Middle frontal gyrus (tissue), 1 donor: Measurements from ENCODE around the gene DLEC1.
"Not testable (repeated sequence)": the region's sequence is repeated elsewhere in the genome, so short reads cannot be mapped to it uniquely, and the experiment has no call there.

Experiments
- DNase-seq: peaks from one replicate; pipeline ENCODE4 v3.0.0-alpha.2; 2015; ENCODE audit warnings: low spot score; ENCODE audit errors: extremely low spot score

Gene DLEC1

DNA sequence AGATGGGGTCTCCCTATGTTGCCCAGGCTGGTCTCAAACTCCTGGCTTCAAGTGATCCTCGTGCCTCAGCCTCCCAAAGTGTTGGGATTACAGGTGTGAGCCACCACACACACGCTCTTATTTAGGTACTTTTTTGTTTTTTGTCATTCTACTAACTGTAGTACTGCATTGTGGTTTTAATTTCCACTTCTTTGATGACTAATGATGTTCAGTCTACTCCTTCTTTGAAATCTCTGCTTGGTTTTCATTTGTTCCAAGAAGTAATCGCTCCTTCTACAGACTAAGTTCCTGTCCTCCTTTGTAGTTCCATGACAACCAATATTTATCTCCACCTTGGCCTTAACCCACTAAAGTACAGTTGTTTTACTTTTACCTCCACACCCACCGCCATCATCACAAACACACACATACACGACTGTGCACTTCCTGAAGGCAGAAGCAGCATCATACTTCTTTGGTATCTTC lies 529 bp upstream of the DLEC1 start:
- no peak for DNase-seq

DNA sequence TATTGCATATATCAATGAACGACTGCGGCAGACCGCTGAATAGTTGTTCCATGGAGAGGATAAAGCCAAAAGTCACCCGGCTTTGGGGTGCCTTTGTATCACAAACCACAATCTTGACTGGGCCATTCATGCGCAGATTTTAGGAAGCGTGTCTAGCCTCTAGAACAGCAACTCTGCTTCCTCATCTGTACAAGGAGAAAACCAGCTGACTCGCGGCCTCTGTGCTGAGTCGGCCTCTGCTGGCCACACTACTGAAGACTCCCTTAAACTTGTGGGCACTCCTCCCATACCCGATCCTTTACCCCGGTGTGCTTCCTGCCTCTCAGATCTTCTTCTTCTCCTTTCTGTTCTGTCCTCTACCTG lies 872 bp downstream of the DLEC1 start:
- DNase-seq: no peak

DNA sequence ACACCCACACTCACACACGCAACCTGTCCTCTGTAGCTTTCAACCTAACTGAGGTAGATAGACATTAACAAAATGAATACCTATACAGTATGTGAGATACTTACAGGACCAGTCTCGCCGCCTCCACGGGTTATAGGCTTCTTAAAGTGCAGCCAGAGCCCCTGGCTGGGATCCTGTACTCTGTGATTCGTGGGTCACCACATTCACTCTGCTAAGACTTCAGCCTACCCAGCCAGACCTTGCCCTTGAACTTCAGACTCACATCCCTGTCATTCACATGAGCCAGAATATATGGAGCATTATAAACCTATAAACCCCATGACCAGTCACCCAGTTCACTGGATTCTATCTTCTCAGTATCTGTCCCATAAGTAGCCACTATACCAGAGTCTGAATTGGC lies 1.4 kb downstream of the DLEC1 start:
- DNase-seq: no peak

DNA sequence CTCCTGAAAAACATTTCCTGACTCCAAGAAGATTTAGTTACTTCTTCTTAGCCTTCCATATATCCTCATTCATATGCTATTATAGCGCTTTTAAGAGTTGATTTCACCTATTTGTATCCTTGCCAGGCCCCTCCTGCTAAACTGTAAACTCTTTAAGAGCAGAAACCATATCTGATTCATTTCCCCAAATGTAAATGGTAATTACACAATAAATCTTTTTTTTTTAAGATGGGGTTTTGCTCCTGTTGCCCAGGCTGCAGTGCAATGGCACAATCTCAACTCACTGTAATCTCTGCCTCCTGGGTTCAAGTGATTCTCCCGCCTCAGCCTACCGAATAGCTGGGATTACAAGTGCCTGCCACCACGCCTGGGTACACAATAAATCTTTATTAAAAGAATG lies 4.5 kb downstream of the DLEC1 start:
- no peak for DNase-seq

DNA sequence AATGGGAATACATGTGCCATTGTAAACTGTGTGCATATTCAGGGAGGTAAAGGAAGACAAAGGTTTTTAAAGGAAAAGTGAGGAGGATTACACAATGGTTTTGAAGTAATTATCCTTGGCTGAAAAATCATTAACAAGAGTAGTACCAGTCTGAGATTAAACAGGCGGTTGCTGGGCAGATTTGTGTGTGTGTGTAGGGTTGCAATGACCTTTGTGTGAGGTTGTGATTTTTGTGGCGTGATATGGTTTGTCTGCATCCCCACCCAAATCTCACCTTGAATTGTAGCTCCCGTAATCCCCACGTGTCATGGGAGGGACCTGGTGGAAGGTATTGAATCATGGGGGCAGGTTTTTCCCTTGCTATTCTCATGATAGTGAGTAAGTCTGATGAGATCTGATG lies 7.0 kb downstream of the DLEC1 start:
- no peak for DNase-seq

DNA sequence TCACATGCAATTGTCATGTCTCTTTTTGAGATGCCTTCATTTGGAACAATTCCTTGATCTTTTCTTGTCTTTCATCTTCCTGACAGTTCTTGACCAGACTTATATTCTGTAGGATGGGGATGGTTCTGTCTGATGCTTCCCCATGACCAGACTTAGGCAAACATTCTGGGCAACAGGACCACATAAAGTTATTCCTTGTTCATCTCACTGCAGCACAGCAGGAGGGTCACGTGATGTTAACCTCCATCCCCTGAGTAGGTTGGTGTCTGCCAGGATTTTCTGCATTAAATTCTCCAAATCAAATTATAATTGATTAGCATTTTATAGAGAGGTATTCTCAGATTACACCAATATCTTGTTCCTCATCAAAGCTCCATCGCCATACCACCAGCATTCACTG lies 7.8 kb downstream of the DLEC1 start:
- no peak for DNase-seq

DNA sequence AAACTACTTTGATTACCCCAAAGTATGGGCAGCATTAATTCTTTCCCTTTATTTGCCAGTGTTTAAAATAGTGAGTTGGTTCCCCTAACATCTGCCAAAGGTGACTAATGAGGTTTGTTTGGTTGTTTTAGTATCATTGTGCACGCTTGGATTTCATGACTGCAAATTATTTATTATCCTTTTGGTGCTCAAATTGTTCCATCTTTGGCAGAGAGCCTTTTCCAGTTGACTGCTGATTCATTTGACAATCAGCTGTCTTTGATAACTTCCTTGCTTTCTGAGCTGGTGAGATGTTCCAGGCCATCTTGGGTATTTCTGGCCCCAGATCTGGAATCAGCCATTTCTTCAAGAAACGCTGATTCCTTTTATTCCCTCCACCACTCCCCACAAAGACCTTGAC lies 8.9 kb downstream of the DLEC1 start:
- no peak for DNase-seq

DNA sequence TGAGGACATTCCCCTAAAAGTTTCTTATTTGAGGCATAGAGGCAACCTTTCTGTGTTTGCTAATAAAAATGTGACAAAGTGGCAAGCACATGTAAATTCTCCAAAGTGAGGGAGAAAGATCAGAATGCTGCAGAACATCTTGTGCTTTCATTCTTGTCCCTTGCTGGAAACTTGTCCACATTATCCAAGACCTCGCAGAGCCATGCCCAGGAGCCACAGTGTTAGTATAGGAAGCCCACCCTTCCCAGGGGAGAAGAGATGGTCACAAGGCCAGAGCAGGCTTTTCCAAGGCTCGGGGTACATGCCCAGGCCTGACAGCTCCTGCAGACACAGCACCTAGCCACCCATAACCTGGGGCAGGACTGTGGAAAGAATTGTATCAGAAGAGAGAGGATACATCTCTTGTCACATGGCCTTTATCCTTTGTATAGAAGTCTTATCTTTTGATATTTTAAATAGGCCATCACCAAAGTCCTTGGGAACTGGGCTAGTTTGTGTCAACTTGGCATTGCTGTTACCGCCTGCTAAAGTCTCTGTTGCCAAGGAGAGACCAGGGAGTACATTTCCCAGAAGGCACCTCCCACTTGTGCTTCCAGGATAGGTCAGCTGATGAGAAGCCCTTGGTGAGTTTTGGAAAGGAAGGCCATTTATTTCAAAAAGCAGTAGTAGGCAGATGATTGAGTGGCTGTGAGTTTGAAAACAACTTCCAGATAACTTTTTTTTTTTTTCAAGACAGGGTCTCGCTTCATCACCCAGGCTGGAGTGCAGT lies 10.5 kb downstream of the DLEC1 start:
- DNase-seq: no peak

DNA sequence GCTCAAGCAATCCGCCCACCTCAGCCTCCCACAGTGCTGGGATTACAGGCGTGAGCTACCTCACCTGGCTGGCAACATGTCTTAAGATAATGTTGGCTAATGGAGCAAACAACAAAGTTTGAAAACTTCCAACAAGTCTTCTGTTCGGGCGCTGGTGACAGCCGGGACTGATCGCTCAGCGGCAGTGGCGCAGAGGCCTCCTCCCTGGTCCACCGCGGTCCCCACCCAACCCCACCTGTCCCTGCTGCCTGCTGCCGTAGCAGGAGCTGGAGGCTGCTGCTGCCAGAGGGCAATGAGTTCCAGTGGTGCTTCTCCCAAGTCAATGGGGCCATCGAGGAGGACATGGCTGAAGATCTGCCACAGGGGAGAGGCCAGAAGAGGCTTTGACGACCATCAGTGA lies 12.1 kb downstream of the DLEC1 start:
- DNase-seq: no peak

DNA sequence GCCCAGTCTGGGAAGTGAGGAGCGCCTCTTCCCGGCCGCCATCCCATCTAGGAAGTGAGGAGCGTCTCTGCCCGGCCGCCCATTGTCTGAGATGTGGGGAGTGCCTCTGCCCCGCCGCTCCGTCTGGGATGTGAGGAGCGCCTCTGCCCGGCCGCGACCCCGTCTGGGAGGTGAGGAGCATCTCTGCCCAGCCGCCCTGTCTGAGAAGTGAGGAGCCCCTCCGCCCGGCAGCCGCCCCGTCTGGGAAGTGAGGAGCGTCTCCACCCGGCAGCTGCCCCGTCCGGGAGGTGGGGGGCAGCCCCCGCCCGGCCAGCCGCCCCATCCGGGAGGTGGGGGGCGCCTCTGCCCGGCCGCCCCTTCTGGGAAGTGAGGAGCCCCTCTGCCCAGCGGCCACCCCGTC lies 14.3 kb downstream of the DLEC1 start:
- DNase-seq: not testable (repeated sequence)

DNA sequence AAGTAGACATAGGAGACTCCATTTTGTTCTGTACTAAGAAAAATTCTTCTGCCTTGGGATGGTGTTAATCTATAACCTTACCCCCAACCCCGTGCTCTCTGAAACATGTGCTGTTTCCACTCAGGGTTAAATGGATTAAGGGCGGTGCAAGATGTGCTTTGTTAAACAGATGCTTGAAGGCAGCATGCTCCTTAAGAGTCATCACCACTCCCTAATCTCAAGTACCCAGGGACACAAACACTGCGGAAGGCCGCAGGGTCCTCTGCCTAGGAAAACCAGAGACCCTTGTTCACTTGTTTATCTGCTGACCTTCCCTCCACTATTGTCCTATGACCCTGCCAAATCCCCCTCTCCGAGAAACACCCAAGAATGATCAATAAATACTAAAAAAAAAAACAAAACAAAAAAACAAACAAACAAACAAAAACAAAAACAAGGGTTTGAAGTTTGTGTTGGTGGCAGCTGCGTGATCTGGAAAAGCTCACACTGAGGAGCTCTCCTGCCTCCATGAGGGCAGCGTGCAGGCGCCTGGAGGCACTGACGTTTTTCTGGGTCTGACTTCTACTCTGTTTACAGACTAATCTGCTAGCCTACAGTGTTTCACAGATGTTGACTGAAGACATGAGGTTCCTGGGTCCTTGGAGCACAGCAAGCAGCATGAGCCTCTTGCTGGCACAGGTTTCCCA lies 14.9 kb downstream of the DLEC1 start:
- DNase-seq: not testable (repeated sequence)

DNA sequence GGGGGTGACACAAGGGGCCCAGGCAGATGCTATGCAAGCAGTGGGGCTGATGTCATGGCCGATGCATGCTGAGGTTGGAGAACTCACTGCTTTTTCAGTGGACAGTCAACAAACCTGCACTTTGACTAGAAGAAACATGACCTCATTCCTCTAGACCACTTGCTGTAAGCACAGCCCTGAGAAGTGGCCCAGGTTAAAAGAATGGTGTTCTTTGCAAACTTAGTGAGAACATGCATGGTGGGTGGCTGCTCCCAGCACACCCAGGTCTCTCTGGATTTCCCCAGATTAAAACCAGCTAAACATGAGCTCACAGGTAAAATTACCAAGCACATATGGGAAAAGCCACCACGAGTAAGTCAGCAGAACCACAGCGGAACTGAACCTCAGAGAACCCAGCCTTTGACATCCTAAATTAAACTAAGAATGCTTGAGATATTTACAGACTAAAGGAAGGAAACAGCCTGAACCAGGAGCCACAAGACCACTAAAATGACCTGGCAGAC lies 15.5 kb downstream of the DLEC1 start:
- no peak for DNase-seq

DNA sequence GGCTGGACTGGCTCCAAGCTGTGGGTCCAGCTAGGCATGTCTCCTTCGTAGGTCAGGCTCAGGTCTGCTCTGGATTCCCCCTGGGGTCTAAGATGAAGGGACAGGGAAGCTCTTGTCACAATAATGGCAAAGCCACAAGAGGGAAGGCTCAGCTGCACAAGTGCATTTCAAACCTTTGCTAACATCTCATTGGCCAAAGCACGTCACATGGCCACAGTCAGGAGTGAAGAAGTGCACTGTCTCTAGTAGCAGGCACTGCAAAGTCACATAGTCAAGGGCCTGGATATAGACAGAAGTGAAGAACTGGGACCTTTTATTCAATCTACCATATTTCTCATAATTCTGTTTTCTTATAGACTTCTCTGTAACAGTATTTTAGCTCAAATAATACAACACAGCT lies 20.1 kb downstream of the DLEC1 start:
- DNase-seq: no peak

DNA sequence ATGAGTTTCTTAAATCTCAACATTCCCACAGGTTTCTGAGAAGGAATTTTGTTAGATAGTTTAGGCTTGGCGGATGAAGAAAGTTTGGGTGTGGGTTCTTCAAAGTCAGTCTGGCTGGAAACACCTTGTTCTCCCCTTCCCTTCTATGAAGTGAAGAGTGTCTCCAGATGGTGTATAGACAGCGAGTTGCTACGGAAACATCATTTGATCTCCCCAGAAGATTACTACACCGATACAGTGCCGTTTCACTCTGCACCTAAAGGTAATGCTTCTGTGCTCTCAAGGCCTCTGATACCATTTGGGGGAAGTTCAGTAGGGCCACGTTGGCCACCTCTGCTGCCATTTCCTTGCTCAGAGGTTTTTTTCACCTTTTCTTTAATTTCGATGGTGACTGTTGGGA lies 20.6 kb downstream of the DLEC1 start:
- DNase-seq: no peak

DNA sequence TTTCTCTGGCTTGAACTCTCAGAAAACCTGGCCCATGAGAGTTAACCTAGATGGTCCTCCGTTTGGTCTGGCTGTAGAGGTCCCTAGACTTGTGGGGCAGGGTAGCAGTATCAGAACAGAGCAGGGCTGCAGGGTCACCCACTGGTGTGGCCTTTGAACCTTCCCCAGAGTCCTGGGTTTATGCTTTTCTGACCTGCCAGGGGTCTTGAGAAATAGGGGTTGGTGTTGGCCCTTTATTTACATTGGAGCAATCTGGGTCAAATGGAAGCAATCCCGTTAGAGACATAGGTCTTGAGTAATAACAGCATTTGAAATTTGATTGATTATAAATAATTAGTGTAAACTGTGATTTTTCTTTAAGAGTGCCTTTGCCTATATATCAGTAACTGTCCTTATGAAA lies 23.8 kb downstream of the DLEC1 start:
- no peak for DNase-seq

DNA sequence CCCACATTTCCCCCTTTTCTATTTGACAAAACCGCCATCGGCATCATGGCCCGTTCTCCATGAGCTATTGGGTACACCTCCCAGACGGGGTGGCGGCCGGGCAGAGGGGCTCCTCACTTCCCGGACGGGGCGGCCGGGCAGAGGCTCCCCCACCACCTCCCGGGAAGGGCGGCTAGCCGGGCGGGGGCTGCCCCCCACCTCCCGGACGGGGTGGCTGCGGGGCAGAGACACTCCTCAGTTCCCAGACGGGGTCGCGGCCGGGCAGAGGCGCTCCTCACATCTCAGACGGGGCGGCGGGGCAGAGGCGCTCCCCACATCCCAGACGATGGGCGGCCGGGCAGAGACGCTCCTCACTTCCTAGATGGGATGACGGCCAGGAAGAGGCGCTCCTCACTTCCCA lies 25.4 kb downstream of the DLEC1 start:
- not testable (repeated sequence) for DNase-seq

DNA sequence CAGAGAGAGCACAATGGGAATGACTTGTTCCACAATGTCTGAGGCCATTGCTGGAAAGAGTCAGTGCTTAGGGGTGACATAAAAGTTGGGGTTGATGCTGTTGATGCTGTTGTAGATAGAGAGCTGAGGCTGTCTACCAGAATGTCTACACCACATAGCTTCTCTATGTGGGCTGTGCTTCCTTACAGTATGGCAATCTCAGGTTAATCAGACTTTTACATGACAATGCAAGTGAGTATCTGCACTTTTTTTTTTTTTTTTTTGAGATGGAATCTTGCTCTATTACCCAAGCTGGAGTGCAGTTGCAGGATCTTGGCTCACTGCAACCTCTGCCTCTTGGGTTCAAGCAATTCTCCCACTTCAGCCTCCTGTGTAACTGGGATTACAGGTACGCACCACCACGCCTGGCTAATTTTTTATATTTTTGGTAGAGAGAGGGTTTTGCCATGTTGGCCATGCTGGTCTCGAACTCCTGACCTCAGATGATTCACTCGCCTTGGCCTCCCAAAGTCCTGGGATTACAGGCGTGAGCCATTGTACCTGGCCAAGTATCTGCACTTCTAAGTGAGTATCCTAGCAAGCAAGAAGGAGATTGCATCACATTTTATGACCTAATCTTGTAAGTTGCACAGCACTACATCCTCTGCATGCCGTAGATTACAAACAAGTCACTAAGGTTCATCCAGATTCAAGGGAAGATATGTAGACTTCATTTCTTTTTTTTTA lies 28.7 kb downstream of the DLEC1 start:
- no peak for DNase-seq

DNA sequence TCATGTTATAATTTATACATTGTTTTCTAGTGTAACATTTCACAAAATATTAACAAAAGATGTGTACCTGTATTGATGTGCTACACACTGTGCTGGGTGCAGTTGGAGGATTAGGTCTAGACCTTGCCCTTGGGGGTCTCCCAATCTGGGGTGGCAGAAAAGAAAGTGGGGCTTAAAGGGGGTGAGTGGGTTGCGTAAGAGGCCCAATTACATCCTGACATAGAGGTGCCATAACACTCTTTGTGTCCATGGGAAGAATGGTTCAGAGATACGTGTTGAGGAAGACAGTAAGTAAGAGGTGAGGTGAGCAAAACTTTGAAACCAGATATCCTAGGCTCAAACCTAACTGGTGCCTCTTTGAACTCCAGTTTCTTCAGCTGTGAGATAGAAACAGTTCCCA lies 31.0 kb downstream of the DLEC1 start:
- no peak for DNase-seq

DNA sequence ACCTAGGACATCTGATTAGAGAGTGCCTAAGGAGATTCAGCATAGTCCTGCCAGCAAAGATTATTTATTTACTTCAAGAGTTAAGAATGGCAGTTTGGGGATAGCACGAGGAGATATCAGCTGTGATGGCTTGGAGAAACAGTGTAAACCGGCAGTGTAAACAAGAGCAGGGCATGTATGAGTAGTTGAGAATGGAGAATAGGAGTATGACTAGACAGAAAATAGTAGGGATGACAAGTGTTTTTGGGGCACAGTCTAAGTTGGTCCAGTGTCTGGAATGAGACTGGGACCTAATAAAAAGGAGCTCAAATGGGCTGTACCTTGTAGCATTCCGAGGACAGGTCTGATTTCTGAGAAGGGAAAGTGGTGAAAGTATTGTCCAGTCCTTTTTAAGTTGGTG lies 38.1 kb downstream of the DLEC1 start:
- not testable (repeated sequence) for DNase-seq

DNA sequence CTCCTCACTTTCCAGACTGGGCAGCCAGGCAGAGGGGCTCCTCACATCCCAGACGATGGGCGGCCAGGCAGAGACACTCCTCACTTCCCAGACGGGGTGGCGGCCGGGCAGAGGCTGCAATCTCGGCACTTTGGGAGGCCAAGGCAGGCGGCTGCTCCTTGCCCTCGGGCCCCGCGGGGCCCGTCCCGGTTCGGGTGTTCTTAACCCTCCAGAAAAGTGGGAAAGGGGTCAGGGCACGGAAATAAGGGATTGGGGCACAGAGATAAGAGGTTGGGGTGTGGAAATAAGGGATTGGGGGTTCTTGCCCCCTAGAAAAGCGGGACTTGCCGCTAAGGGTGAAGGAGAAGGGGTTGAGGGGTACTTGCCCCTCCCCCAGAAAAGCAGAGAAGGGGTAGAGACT lies 43.3 kb downstream of the DLEC1 start:
- not testable (repeated sequence) for DNase-seq

DNA sequence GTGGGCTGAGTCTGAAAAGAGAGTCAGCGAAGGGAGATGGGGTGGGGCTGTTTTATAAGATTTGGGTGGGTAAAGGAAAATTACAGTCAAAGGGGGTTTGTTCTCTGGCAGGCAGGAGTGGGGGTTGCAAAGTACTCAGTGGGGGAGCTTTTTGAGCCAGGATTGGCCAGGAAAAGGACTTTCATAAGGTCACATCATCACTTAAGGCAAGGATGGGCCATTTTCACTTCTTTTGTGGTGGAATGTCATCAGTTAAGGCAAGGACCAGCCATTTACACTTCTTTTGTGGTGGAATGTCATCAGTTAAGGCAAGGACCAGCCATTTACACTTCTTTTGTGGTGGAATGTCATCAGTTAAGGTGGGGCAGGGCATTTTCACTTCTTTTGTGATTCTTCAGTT lies 44.2 kb downstream of the DLEC1 start:
- not testable (repeated sequence) for DNase-seq

DNA sequence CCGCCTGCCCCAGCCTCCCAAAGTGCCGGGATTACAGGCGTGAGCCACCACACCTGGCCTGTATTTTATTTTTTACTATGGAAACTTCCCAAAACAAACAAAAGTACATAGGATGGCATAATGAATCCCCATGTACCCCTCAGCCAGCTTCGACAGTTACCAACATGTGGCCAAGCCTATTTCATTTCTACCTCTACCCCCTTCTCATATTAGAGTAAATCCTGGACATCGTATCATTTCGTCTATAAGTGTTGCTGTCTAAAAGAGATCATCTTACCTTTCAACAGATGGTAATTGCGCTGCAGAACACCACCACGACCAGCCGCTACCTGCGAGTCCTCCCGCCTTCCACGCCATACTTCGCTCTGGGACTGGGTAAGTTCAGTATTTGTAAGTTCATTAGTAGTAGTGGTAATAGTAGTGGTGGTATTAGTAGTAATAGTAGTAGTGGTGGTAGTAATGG lies 44.9 kb downstream of the DLEC1 start:
- no peak for DNase-seq
